PC-9 (cell line): Measurements from ENCODE around the gene ANKAR. TPM values are rescaled to one million over a fixed set of nuclear protein-coding genes. Genes with fewer than 3 reads are reported as not detected.

Source experiments
- BruUV-seq: library from RNA; stranded (reverse); fragments of 400-500 nt; replicated peaks from 2 replicates; lab custom pipeline; 2021; lab: Mats Ljungman, UMichigan
- CTCF ChIA-PET: fragments of 300-600 bp; sonication (Branson Sonifier 250); formaldehyde crosslinking; loops from one replicate; lab custom pipeline; 2022; ENCODE audit warnings: antibody characterized with exemption; lab: Charles Lee
- POLR2A ChIA-PET: fragments of 300-600 bp; sonication (Branson Sonifier 250); formaldehyde crosslinking; loops from one replicate; lab custom pipeline; 2022; ENCODE audit warnings: antibody characterized with exemption; ENCODE audit not compliant: unreplicated experiment; lab: Charles Lee
- DNase-seq, 2 experiments: peaks; one replicate each; pipeline versions ENCODE4 v3.0.0 to v3.0.0-alpha.2; 2015 to 2022; ENCODE audit warnings: mixed read lengths in 1 of 2
- H2AFZ ChIP-seq: fragments of 200-600 bp; sonication (generic); 2 replicates; pipeline ENCODE4 v1.8.1; 2017; ENCODE audit warnings: antibody characterized with exemption
- H3F3A ChIP-seq: fragments of 200-600 bp; sonication (generic); 2 replicates; pipeline ENCODE4 v1.8.1; 2017; ENCODE audit warnings: antibody characterized with exemption, mild to moderate bottlenecking, low read depth; ENCODE audit not compliant: insufficient read depth
- H3K27ac ChIP-seq: fragments of 200-600 bp; sonication (generic); 2 replicates; pipeline ENCODE4 v1.6.1; 2016; ENCODE audit warnings: mixed run types
- H3K27me3 ChIP-seq: fragments of 200-600 bp; sonication (generic); 2 replicates; pipeline ENCODE4 v1.6.1; 2016; ENCODE audit warnings: low read depth, mixed run types; ENCODE audit not compliant: insufficient read depth
- H3K36me3 ChIP-seq: fragments of 200-600 bp; sonication (generic); 2 replicates; pipeline ENCODE4 v1.6.1; 2016; ENCODE audit warnings: low read depth, mixed run types
- H3K4me1 ChIP-seq: fragments of 200-600 bp; sonication (generic); replicated peaks from 2 replicates; pipeline ENCODE4 v1.6.1; 2016; ENCODE audit warnings: mixed run types; ENCODE audit not compliant: insufficient read depth
- H3K4me2 ChIP-seq: fragments of 200-600 bp; sonication (generic); 2 replicates; pipeline ENCODE4 v1.6.1; 2017; ENCODE audit warnings: mixed run types
- H3K4me3 ChIP-seq: fragments of 200-600 bp; sonication (generic); 2 replicates; pipeline ENCODE4 v1.6.1; 2016; ENCODE audit warnings: mixed run types
- H3K79me2 ChIP-seq: fragments of 200-600 bp; sonication (generic); 2 replicates; pipeline ENCODE4 v1.6.1; 2017; ENCODE audit warnings: low read depth, mixed run types
- H3K9me2 ChIP-seq: fragments of 200-600 bp; sonication (generic); 2 replicates; pipeline ENCODE4 v1.8.1; 2017; ENCODE audit warnings: mild to moderate bottlenecking; ENCODE audit not compliant: insufficient read depth
- H3K9me3 ChIP-seq: fragments of 200-600 bp; sonication (generic); 2 replicates; pipeline ENCODE4 v1.8.1; 2016; ENCODE audit warnings: low read depth; ENCODE audit not compliant: insufficient read depth
- H4K20me1 ChIP-seq: fragments of 200-600 bp; sonication (generic); 2 replicates; pipeline ENCODE4 v1.8.1; 2017; ENCODE audit not compliant: insufficient read depth
- CTCF ChIP-seq: fragments of 200-600 bp; sonication (generic); conservative IDR thresholded peaks from 2 replicates; pipeline ENCODE4 v1.6.1; 2017; ENCODE audit warnings: mixed run types, antibody characterized with exemption, mild to moderate bottlenecking, moderate library complexity
- EZH2 ChIP-seq: fragments of 200-600 bp; sonication (generic); IDR thresholded peaks from 2 replicates; pipeline ENCODE4 v1.8.0; 2017; ENCODE audit warnings: antibody characterized with exemption, low read depth
- intact Hi-C: fragments of 100-400 bp; cut with micrococcal nuclease; formaldehyde crosslinking; loops from one replicate; pipeline ENCODE4 v1.10.0; 2022; ENCODE audit not compliant: unreplicated experiment
- total RNA-seq: library from RNA; stranded (reverse); gene quantifications from 2 replicates; pipeline ENCODE4 v1.2.3, GENCODE V29; 2021

The ANKAR gene
- total RNA-seq, 1 experiment from 2014 or later = 3.6 TPM

- no peaks in the 10 kb centered on the region for H3K4me1 ChIP-seq
- POLR2A ChIA-PET = no interaction called here
- TF ChIP-seq EZH2 = no peak
- TF ChIP-seq CTCF = no peak
- CTCF ChIA-PET = no interaction called here
- no peaks in the 10 kb centered on the region for H3K79me2 ChIP-seq
- no peak for DNase-seq
- no peaks in the 10 kb centered on the region for H3K27me3 ChIP-seq
- H3K36me3 ChIP-seq = no peaks in the 10 kb centered on the region
- H3K9me2 ChIP-seq = no peaks in the 10 kb centered on the region
- no peak overlapping the region for H3K4me3 ChIP-seq
- intact Hi-C loops = no loop called here
- no peak overlapping the region for H3K4me2 ChIP-seq
- H3F3A ChIP-seq = no peaks in the 10 kb centered on the region
- H4K20me1 ChIP-seq = no peaks in the 10 kb centered on the region
- H2AFZ ChIP-seq = no peak overlapping the region
- H3K27ac ChIP-seq = no peak overlapping the region
- H3K9me3 ChIP-seq = no peaks in the 10 kb centered on the region
- BruUV-seq = no TSS peak
Measured at GRCh38 chr2:189638301-189639006, 36.0 kb upstream of the ANKAR start.

- Histone ChIP-seq H3K9me3 (no peaks in the 10 kb centered on the region), H3K27me3 (no peaks in the 10 kb centered on the region), H4K20me1 (no peaks in the 10 kb centered on the region), H3K9me2 (no peaks in the 10 kb centered on the region), H3K4me2 (no peak overlapping the region), H3F3A (no peaks in the 10 kb centered on the region), H3K79me2 (no peaks in the 10 kb centered on the region), H3K27ac (no peak overlapping the region), H3K4me1 (no peaks in the 10 kb centered on the region), H3K36me3 (no peaks in the 10 kb centered on the region), H3K4me3 (no peak overlapping the region), H2AFZ (no peak overlapping the region)
- TF ChIP-seq CTCF = no peak
- TF ChIP-seq EZH2 = no peak
- BruUV-seq = no TSS peak
- ChIA-PET CTCF (no interaction called here), POLR2A (no interaction called here)
- intact Hi-C loops = no loop called here
- no peak for DNase-seq
Measured at GRCh38 chr2:189639007-189639609, 35.4 kb upstream of the ANKAR start.

GRCh38 chr2:189641002-189641401 lies 33.5 kb upstream of the ANKAR start:
- Histone ChIP-seq H3K27me3 (no peaks in the 10 kb centered on the region), H4K20me1 (no peaks in the 10 kb centered on the region), H3K4me3 (no peak overlapping the region), H3K27ac (no peak overlapping the region), H3K36me3 (no peaks in the 10 kb centered on the region), H3K79me2 (no peaks in the 10 kb centered on the region), H2AFZ (no peak overlapping the region), H3F3A (no peaks in the 10 kb centered on the region), H3K9me2 (no peaks in the 10 kb centered on the region), H3K9me3 (no peaks in the 10 kb centered on the region), H3K4me2 (no peak overlapping the region), H3K4me1 (no peaks in the 10 kb centered on the region)
- no peak for DNase-seq
- intact Hi-C loops = no loop called here
- ChIA-PET CTCF (no interaction called here), POLR2A (interaction anchor here (0.5 kb wide), 1 partner anchor 1119 kb away, joined by 4 read pairs; no protein-coding TSS in a partner anchor)
- no TSS peak for BruUV-seq
- TF ChIP-seq EZH2 = no peak
- TF ChIP-seq CTCF = no peak
